ENCODE measurements around the gene EBPL. TPM values are rescaled to one million over a fixed set of nuclear protein-coding genes. Genes with fewer than 3 reads are reported as not detected.

Gene EBPL
- total and polyA plus RNA-seq, 9 of the 15 experiments (the other 6 are each of a cell fraction or from before 2014, with no cell fraction given), result 5.2 to 68.3 (median 43.0) TPM

DNA sequence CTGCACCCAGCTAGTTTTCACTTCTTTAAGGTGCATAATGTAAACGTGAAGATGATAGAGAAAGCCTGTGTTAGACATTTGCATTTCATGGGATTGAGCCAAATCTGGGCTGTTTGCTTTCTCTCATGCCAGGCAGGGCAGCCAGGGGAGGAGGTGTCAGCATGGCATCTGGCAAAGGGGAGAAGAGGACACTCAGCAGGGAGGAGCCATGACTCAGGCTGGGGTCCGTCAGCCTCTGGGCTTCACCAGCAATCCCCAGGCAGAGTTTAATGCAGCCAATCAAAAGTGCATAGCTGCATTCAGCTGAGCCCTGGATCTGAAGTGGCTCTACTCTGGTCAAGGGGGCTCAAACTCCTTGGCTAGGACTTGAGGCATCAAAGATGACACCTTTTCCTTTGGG lies 23.5 kb downstream of the EBPL start:
- H3K27me3 ChIP-seq (ENCODE audit: control insufficient read depth in 2 of 2, insufficient read depth in 2 of 2, low read length in 2 of 2), result no peaks in the 10 kb centered on the region
- H3K79me2 ChIP-seq (ENCODE audit: control insufficient read depth, insufficient read depth, low read length), result no peaks in the 10 kb centered on the region; the same call in 2 of the 3 replicates
- ChIA-PET POLR2A (no interaction called here), CTCF (ENCODE audit: low intra/inter-chr PET ratio) (no interaction called here)
- no peak overlapping the region for H2AFZ ChIP-seq (ENCODE audit: low read depth, low read length)
- H3K9me1 ChIP-seq (ENCODE audit: control insufficient read depth, insufficient read depth, low read length), result no peaks in the 10 kb centered on the region
- no peak overlapping the region for H3K27ac ChIP-seq (ENCODE audit: extremely low read depth, low read depth, low read length)
- H3K9ac ChIP-seq (ENCODE audit: insufficient read depth in 1 of 2, low read depth in 2 of 2, low read length in 2 of 2), result no peak overlapping the region
- no peaks in the 10 kb centered on the region for H4K20me1 ChIP-seq (replicated peaks; ENCODE audit: control insufficient read depth, insufficient read depth, low read length)
- intact Hi-C loops (cut with micrococcal nuclease) (no loop called here), in situ Hi-C loops (cut with MboI) (loop anchor here (25.0 kb wide), 1 partner anchor 1395 kb away; no protein-coding TSS in a partner anchor)
- H3K4me1 ChIP-seq (replicated peaks in 1 of 2; ENCODE audit: control insufficient read depth in 2 of 2, insufficient read depth in 2 of 2, low read length in 2 of 2), result no peaks in the 10 kb centered on the region
- ATAC-seq, result no peak
- peaks cover 21% of the 10 kb centered on the region; the same call in 2 of the 3 replicates for H3K36me3 ChIP-seq (ENCODE audit: control insufficient read depth, insufficient read depth, low read length)
- no peak overlapping the region for H3K4me2 ChIP-seq (ENCODE audit: insufficient read depth, low read length)
- no peak for DNase-seq (ENCODE audit: extremely low read depth in 1 of 4, low spot score in 3 of 4)
- WGBS (ENCODE audit: insufficient coverage, low coverage, missing lambda C conversion rate), result 93% methylated on average over 2 of the region's 2 CpGs
- no TSS peak for BruUV-seq (replicated peaks)
- FAIRE-seq, result no peak
- no peak overlapping the region for H3K4me3 ChIP-seq
- TF ChIP-seq MIER1 (IDR thresholded peaks at IDR 0.05; ENCODE audit: low read depth), result no peak
- TF ChIP-seq KLF10 (CRISPR knock-in tag; IDR thresholded peaks at IDR 0.05), result no peak
- no peak for TF ChIP-seq BDP1 (IDR thresholded peaks at IDR 0.05; ENCODE audit: insufficient read depth, insufficient read length)
- no peak for TF ChIP-seq RCOR1 (IDR thresholded peaks at IDR 0.05; ENCODE audit: borderline replicate concordance in 1 of 2, low read depth in 2 of 2, low read length in 2 of 2)
- TF ChIP-seq TARDBP (IDR thresholded peaks at IDR 0.05), result no peak
- no peak for TF ChIP-seq ERF (CRISPR knock-in tag; IDR thresholded peaks at IDR 0.05)
- TF ChIP-seq ELF4 (CRISPR knock-in tag; IDR thresholded peaks at IDR 0.05), result no peak
- no peak for TF ChIP-seq NFIX (CRISPR knock-in tag; IDR thresholded peaks at IDR 0.05; ENCODE audit: low read depth)
- TF ChIP-seq ZFP30 (CRISPR knock-in tag; IDR thresholded peaks at IDR 0.05; ENCODE audit: borderline replicate concordance), result no peak
- no peaks in the 10 kb centered on the region for H3K9me3 ChIP-seq (replicated peaks; ENCODE audit: control insufficient read depth, insufficient read depth, low read depth, low read length)
